HG03064 (cell line): ENCODE results near the gene CFAP161.
"Not testable (repeated sequence)": the region's sequence is repeated elsewhere in the genome, so short reads cannot be mapped to it uniquely, and the experiment has no call there.

Experiments used
- ATAC-seq: cut with Tn5 transposase; IDR thresholded peaks from one replicate; pipeline ENCODE4 v1.9.1; 2021; ENCODE audit warnings: low read depth; ENCODE audit not compliant: unreplicated experiment

CFAP161 gene

DNA sequence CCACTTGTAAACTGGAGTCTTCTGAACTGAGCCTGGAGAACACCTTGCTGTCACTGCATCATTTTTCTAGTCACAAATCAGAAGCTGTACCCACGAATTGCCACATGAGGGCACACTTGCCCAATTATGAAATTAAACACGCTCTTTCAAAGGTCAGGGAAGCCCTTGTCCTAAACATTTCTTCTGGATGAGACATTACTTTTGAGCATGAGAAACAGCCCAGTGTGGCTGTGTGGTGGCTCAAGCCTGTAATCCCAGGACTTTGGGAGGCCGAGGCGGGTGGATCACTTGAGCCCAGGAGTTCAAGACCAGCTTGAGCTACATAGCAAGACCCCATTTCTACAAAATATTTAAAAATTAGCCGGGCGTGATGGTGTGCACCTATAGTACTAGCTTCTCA is 27.5 kb upstream of the CFAP161 start:
- no peak for ATAC-seq

DNA sequence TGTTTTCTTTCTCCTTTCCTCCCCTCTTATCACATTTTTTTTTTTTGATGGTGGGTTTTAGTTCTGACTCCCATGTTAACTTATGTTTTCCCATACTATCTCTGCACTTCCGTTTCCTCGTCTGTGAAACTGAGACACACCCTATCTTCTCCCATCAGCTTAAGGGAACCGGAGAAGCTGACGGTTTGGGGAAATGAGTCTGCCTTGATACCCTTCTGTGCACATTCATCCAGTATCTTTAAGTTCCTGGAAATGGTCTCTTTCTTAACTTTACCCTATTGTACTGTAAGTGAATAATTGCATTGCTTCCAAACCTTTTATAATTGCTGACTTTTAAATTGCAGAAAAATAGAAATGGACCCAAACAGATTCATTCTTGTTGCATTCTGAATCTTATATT is 26.2 kb upstream of the CFAP161 start:
- ATAC-seq, result no peak

DNA sequence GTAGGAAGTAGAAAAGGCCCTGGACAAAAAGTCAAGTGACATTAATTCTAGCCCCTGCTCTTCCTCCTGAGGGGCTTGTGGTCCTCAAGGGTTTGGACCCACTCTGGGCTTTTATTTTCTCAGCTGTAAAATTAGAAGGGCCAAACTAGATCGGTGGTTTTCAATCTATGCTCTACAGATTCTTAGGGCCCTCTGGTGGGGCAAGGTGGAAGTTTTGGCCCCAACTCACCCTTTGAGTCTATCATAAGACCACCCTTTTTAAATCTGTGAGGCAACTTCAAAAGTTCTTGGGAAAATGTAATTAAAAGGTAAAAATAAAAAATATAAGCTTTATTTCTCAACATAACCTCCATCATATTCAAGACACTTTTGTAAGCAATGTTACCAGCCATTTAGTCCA is 25.6 kb upstream of the CFAP161 start:
- no peak for ATAC-seq

DNA sequence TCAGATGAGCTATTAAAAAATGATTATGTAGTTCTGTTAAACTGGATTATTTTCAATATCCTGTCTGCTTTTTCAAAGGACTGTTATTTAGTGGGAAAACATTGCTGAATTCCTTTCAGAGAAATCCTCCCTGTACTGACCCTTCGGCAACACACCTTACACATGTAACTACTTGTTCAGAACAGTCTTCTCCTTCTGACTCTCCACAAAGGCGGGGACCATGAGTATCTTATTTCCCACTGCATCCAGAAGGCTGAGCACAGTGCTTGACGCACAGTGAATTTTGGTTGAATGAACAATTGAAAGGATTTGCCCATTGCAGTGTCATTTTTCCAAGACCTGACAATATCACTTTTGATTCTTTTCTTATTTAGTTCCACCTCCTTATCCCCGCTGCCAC is 23.1 kb upstream of the CFAP161 start:
- ATAC-seq, result no peak

DNA sequence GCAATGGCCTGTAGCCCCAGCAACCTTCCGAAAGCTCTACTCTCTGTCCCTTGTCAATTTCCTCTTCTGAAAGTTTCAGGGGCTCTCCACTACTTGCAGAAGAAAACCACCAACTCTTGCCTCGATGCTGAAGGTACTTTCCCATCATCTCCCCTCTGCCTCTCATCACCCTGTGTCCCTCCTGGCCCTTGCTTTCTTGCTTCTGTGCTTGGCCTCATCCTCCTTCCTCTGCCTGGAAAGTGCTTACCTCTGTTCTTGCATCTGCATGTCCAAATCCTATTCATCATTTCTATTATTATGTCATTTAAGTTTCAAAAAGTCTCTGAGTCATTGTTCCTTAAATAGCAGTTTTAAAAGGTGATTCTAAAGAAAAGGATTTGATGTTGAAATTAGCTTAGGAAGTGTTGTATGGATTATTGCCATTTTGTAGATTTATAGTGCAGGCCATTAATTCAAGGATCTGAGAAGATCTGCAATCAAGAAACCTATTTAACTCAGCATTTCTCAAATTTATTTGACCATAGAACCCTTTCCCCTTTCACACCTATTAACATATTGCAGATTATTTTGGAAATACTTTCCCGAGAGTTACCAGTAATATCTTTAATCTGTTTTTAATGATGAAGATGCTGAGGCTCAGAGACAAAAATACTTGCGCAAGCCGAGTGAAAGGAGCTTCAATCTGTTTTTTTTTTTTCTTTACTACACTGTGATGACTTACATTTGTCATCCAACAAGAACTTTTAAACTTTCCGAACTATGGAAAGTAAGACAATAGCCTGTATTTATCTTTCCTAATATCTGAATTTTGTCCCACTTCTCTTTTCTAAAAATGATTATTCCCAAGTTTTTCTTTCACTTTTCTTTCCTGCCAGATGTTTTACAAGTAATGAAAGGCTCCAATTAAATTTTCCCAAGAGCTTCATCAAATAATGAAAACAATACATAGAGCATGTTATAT is 22.3 kb upstream of the CFAP161 start:
- no peak for ATAC-seq

DNA sequence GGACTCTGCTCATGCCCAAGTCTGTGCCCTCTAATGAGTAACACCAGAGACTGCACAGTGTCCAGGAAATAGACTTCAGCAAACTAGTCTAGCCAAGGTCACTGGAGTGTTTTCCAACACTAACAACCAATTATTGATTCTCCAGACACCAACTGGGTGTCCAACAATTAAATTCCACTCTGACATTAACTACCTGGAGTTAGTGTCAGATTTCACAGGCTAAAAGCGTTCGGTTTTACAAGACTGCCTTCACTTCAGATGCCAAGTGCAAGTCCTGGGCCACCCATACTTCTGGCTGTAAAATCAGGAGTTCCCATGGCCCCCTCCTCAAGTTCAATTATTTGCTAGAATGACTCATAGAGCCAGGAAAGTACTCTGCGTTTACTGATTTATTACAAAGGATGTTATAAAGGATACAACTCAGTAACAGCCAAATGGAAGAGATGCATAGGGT is 20.8 kb upstream of the CFAP161 start:
- no peak for ATAC-seq

DNA sequence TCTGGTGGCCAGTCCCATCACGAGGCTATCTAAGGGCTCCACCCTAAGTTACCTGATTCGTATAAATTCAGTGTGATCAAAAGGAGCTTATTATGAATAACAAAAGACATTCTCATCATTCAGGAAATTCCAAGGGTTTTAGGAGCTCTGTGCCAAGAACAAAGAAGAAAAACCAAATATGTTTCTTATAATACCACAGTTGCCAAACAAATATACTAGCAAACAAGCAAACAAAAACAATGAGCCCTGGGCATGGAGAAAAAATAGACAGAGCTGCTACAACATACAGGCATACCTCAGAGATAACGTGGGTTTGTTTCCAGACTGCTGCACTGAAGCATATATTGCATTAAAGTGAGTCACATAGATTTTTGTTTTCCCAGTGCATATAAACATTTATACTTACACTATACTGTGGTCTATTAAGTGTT is 20.2 kb upstream of the CFAP161 start:
- ATAC-seq, result no peak

DNA sequence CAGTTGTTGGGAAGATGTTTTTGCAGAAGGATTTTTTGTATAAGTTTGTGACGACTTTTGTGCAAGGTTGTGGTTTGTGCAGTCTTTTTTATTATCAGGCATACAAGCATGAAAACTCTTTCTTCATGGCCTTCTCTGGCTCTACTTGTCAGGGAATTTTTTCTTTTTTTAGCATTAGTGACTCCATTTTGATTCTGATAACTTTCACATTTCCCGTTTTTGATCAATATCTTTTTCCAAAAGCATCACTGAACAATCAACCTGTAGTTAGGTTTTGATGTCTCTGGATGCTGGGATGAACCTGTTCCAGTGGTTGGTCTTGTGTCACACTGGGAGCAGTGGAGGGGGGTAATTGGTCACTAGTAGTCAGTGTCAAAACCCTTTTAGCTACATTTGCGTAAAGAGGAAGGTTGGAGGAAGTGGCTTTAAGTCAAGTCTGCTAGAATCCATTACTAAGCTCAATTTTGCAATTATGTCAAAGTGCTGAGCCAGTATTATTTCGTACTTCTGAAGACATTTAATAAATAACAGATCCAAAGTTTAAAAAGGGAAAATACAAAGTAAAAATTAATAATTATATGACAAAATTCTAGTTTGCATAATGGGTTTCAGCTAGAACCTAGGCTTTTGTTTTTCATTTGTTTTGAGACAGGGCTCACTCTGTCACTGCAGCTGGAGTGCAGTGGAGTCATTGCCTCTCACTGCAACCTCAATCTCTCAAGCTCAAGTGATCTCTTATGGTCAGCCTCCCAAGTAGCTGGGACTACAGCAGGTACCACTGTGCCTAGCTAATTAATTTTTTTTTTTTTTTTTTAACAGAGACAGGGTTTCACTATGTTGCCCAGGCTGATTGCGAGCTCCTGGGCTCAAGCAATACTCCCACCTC is 18.8 kb upstream of the CFAP161 start:
- no peak for ATAC-seq

DNA sequence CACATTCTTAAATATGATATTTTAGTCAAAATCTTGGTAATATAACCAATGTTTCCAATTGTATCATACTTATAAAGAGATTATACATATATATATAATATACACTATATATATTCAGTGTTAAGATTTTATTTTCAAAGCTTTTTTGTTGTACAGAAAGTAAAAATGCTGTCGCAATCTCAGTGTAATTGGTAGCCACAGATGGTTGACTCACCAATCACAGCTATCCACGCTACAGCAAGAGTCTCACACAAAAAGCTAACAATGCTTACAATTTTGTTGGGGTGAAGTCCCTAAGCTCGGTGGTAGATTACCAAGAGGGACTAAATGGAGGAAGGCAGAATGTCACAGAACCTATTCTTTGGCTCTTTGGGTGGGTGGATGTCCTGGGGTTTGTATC is 16.9 kb upstream of the CFAP161 start:
- ATAC-seq, result no peak

DNA sequence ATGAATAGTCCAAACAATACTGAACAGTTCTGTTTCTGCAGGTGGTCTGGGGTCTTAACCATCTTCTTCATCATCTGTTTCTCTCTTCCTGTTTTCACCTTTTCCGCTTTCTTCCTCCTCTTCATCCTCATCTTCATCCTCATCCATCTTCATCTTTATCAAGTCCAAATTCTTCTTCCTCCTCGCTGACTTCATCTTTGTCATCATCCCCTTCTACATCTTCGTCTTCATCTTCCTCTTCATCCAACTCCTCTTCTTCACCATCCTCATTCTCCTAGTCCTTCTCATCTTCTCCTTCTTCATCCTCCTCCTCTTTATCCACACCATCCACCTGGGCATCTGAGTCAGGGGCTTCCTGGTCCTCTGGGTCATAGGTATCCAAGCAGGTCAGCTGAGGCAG is 16.5 kb upstream of the CFAP161 start:
- no peak for ATAC-seq

DNA sequence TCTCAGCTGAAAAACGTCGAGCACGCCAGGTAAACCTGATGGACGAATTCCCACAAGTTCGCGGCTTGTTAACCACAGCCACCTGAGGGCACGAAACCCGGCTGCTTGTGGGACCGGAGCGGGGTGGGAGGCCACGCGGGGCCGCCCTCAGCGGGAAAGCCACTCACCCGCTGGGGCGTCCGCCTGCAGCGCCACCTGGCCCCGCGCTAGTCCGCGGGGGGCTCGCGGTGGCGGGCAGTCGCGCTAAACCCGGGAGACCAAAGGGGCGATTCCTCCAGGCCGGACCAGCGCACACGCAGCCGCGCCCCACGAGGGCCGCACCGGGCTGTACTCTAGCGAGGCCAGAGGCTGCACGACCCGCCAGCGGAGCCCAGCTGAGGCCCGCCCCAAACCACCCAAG is 15.7 kb upstream of the CFAP161 start:
- no peak for ATAC-seq

DNA sequence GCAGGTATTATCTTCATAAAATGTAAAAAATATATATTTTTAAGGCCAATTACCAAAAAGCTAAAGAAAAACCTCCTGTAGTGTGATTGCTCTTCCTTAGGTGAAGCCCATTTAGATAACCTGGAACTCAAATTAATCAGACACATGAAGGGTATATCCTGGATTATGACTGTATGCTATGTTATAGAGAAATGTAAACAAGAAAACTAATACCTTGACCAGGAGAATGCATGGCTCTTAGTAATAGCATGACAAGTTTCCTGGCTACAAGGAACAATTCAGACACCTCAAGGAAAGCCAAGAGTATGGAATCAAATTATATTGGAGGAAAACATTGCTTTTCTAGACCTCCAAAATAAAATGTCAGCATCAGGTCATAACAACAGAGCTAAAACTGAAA is 14.0 kb upstream of the CFAP161 start:
- no peak for ATAC-seq

DNA sequence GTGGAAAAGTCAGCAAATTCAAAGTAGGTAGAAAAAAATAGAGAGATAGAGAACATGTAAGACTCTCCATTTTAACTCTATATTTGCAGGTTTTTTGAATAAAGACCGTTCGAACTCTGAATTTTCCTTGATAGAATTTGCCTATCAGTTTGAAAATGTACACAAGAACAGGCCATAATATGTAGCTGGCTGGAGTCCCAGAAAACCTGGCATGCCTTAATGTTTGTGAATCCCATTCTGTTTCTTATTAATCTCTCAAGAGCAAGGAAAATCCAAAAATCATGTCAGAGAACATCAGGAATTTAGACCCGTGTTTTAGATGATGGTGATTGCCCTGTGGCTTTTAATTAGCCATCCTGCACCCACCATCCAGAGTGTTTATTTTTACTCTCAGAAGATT is 7.2 kb upstream of the CFAP161 start:
- no peak for ATAC-seq

DNA sequence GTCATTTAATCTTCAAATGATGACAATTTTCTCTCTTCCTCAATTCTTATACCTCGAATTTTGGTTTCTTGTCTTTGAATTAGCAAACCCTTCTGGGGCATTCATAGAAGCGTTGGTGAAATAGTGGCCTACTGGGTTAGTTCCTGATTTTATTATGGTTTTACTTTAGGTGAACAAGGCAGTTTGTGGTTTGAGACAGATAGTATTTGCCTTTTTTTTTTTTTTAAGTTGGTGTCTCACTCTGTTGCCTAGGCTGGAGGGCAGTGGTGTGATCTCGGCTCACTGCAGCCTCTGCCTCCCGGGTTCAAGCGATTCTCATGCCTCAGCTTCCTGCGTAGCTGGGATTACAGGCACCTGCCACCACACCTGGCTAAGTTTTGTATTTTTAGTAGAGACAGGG is 7.4 kb downstream of the CFAP161 start:
- ATAC-seq, result not testable (repeated sequence)

DNA sequence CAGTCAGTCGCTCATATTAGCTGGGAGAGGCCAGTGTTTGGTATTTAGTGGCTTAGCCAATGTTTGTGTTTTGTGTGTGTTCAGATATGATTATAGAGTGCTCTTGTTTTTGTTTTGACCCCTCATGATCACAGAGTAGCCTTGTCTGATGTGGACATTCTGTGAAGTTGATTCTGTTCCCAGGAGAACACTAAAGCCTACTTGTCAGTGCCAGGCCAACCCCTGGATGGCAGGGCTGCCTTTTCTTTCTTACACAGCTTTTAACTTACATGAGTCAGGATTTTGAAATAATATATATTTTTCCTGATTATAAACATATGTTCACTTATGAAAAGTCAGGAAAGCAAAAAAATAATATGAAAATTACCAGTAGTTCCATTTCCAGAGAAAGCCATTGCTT is 11.9 kb downstream of the CFAP161 start:
- ATAC-seq, result no peak

DNA sequence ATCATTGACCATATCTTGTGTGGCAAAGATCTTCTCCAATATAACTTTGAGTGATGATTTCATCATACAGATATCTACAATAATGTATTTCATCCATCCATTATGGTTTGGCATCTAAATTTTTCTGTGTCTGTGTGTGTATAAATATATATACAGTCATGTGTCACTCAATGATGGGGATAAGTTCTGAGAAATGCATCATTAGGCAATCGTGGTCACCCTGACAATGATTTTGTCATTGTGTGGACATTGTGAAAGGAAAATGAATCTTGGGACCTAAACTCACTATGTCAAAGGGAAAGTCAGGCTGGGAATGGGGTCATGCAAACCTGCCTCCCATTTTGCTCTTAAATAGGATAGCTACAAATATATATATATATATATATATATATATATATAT is 12.4 kb downstream of the CFAP161 start:
- no peak for ATAC-seq

DNA sequence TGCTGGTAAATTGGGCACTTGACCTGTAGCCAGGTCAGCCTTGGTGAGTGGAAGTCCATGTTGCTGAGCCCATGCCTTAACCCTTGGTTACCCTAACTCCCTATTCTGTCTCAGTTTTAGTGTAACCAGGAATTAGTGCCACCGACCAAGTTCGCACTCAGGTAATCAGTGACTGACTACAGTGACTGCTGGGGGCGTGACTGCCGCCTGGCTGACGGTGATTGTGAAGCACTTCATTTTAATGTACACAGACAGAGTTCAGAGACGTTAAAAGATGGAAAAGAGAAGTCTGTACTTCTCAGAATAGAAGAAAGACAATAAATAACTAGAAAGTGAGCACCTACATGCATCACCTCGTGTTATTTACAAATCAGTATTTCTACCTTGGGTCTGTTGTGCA is 17.3 kb downstream of the CFAP161 start:
- ATAC-seq, result no peak

DNA sequence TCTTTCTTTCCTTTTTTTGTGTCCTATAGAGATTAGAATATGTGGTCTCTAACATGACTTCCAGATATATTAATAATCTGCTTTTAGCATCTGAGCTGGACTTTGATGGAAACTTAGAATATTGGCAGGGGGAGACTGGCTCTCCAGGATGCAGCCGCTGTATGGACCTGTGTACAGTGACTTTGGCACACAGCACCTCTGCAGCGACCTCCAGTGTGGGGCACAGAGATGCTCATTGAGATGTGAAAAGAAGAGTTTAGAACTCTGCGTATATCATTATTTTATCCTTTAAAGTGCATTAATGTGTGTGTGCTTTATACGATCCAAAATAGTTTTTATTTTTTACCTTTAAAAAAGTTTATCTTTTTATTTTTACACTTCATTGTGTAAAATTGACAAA is 18.3 kb downstream of the CFAP161 start:
- ATAC-seq, result no peak

DNA sequence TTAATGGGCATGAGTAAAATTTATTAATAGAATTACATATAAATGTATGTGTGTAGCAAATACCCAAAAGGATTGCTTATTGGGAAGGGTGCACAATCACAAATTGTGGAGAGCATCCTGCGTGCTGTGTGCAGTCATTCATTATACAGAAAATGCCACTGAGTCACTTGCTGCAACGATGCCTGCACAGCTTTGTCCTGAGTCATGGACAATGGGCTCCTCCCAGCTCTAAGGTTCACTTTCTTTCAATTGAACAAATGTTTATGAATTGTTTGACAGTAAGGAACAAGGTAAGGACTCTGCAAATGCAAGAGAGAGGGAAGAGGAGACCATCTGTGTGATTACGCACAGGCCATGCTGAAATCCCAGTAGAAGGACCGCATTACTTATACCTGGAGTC is 18.7 kb downstream of the CFAP161 start:
- ATAC-seq, result no peak

DNA sequence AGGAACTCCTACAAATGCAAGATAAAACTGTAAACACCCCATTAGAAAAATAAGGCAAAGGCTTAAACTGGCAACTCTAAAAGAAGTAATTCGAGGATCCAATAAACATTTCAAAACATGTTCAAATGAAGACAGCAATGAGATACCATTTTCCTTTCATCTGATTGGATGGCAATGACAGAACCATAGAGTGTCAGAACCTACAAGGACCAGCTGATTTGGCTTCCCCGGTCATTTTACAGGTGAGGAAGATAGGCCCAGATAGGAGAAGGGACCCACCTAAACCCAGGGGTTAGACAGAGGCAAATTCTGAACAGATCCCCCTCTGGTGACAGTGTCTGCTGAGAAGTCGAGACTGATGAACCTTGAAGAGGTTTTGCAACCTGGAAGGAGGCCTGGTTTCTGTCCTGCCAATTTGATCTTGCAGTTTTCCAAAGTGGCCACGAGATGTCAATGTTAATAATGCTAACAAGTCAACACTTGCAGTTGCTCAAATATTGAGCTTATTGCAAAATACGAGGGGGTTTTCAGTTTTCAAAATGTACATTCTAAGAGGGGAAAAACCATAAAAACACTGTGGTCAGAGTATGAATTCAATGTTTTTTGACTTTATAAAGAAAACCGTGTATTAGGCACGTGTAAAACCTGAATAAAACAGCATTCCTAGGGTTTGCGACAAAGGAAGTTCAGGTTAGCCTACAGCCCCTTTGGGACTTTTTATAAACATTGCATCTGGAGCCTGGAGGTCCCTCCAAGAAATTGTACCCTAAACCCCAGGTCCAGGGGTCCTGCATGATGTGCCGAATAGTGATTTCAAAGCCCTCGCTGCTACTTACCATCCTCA is 21.5 kb downstream of the CFAP161 start:
- no peak for ATAC-seq

DNA sequence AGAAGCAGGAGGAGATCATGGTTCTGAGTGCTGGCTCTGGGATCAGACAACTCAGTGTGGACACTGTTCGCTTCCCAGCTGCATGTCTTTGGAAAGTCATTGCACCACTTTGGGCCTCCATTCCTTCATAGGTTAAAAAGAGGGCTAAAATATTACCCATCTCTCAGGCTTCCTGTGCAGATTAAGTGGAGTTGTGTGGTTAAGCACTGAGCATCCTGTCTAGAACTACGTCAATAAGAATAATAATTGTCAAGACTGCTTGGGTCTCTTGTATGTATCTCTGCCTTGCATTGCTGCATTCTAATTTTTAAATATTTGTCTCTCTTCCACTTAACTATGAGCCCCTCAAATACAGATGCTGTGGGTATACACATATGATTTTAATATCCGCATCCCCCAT is 22.3 kb downstream of the CFAP161 start:
- ATAC-seq, result no peak
